ENCODE data around the gene TOX4.

The TOX4 gene

GRCh38 chr14:21510735-21511657, 34.0 kb downstream of the TOX4 start, which contains the start of gene METTL3:
Gene METTL3 (minus strand): TSS chr14:21511340. CDS start chr14:21511223, 117 bp downstream.
- Mint-ChIP-seq H3K9me3 (no peaks in the 10 kb centered on the region), H3K27me3 (no peaks in the 10 kb centered on the region), H3K4me3 (peak within 1 kb of the TSS; percentile 97 to 99), H3K27ac (peak within 1 kb of the TSS; percentile 98), H3K36me3 (ENCODE audit: insufficient read depth) (peaks cover 22% of the 10 kb centered on the region), H3K4me1 (ENCODE audit: low read depth in 2 of 2) (peaks cover 24 to 38% of the 10 kb centered on the region in 2 donors)
- peak; percentile 99 for ATAC-seq (replicated peaks)
- peak; percentile 92 to 95 (median 94) for DNase-seq

- H3K9me3 Mint-ChIP-seq: no peaks in the 10 kb centered on the region
- ATAC-seq (replicated peaks) (no peak), DNase-seq (no peak)
- peaks cover 7 to 12% of the 10 kb centered on the region in 2 donors for H3K27me3 Mint-ChIP-seq
- no peak overlapping the region for H3K27ac Mint-ChIP-seq
- peaks cover 13% of the 10 kb centered on the region for H3K36me3 Mint-ChIP-seq (ENCODE audit: insufficient read depth)
- H3K4me1 Mint-ChIP-seq (ENCODE audit: low read depth in 2 of 2): peaks cover 14 to 21% of the 10 kb centered on the region in 2 donors
- no peak overlapping the region for H3K4me3 Mint-ChIP-seq
Observed at GRCh38 chr14:21514341-21514740, 37.3 kb downstream of the TOX4 start.

- no peak overlapping the region for H3K4me3 Mint-ChIP-seq
- H3K36me3 Mint-ChIP-seq (ENCODE audit: insufficient read depth): no peaks in the 10 kb centered on the region
- DNase-seq (no peak), ATAC-seq (replicated peaks) (no peak)
- H3K27me3 Mint-ChIP-seq: peaks cover 7 to 12% of the 10 kb centered on the region in 2 donors
- no peaks in the 10 kb centered on the region for H3K9me3 Mint-ChIP-seq
- H3K27ac Mint-ChIP-seq: no peak overlapping the region
- no peaks in the 10 kb centered on the region for H3K4me1 Mint-ChIP-seq (ENCODE audit: low read depth in 2 of 2)
Observed at GRCh38 chr14:21518725-21519124, 41.7 kb downstream of the TOX4 start.

GRCh38 chr14:21520767-21521166, 43.8 kb downstream of the TOX4 start:
- DNase-seq: no peak
- no peak for ATAC-seq (replicated peaks)
- Mint-ChIP-seq H3K36me3 (ENCODE audit: insufficient read depth) (no peaks in the 10 kb centered on the region), H3K4me3 (no peak overlapping the region), H3K4me1 (ENCODE audit: low read depth in 2 of 2) (peaks cover 4 to 5% of the 10 kb centered on the region in 2 donors), H3K27ac (no peak overlapping the region), H3K9me3 (no peaks in the 10 kb centered on the region), H3K27me3 (peaks cover 7 to 12% of the 10 kb centered on the region in 2 donors)

- Mint-ChIP-seq H3K4me3 (no peak overlapping the region), H3K9me3 (no peaks in the 10 kb centered on the region), H3K4me1 (ENCODE audit: low read depth in 2 of 2) (peaks cover 4 to 5% of the 10 kb centered on the region in 2 donors), H3K27ac (no peak overlapping the region), H3K36me3 (ENCODE audit: insufficient read depth) (no peaks in the 10 kb centered on the region), H3K27me3 (peaks cover 7 to 12% of the 10 kb centered on the region in 2 donors)
- DNase-seq (no peak), ATAC-seq (replicated peaks) (no peak)
Observed at GRCh38 chr14:21521501-21521900, 44.5 kb downstream of the TOX4 start.

- no peaks in the 10 kb centered on the region for H3K9me3 Mint-ChIP-seq
- ATAC-seq (replicated peaks) (no peak), DNase-seq (no peak)
- H3K4me1 Mint-ChIP-seq (ENCODE audit: low read depth in 2 of 2): peaks cover 4 to 10% of the 10 kb centered on the region in 2 donors
- peaks cover 6 to 10% of the 10 kb centered on the region in 2 donors for H3K27me3 Mint-ChIP-seq
- no peak overlapping the region for H3K4me3 Mint-ChIP-seq
- no peak overlapping the region for H3K27ac Mint-ChIP-seq
- H3K36me3 Mint-ChIP-seq (ENCODE audit: insufficient read depth): no peaks in the 10 kb centered on the region
Observed at GRCh38 chr14:21523203-21523602, 46.2 kb downstream of the TOX4 start.

- ATAC-seq (replicated peaks) (no peak), DNase-seq (no peak)
- no peaks in the 10 kb centered on the region for H3K36me3 Mint-ChIP-seq (ENCODE audit: insufficient read depth)
- peak overlapping the region in 1 of 2 donors; percentile 84 for H3K27ac Mint-ChIP-seq
- peaks cover 4 to 10% of the 10 kb centered on the region in 2 donors for H3K4me1 Mint-ChIP-seq (ENCODE audit: low read depth in 2 of 2)
- no peaks in the 10 kb centered on the region for H3K27me3 Mint-ChIP-seq
- H3K4me3 Mint-ChIP-seq: peak overlapping the region; percentile 69 to 90
- no peaks in the 10 kb centered on the region for H3K9me3 Mint-ChIP-seq
Observed at GRCh38 chr14:21524575-21525490, 47.8 kb downstream of the TOX4 start.

GRCh38 chr14:21525571-21525961, 48.6 kb downstream of the TOX4 start:
- H3K4me1 Mint-ChIP-seq (ENCODE audit: low read depth in 2 of 2): peaks cover 4 to 10% of the 10 kb centered on the region in 2 donors
- ATAC-seq (replicated peaks): no peak
- H3K9me3 Mint-ChIP-seq: no peaks in the 10 kb centered on the region
- H3K27ac Mint-ChIP-seq: peak overlapping the region in 1 of 2 donors; percentile 3
- H3K27me3 Mint-ChIP-seq: no peaks in the 10 kb centered on the region
- H3K36me3 Mint-ChIP-seq (ENCODE audit: insufficient read depth): no peaks in the 10 kb centered on the region
- DNase-seq: no peak
- peak overlapping the region; percentile 69 to 90 for H3K4me3 Mint-ChIP-seq

GRCh38 chr14:21525962-21526671, 49.1 kb downstream of the TOX4 start, which contains the start of gene SALL2:
Gene SALL2 (minus strand): TSS chr14:21526346. CDS start chr14:21526127, 219 bp downstream.
- DNase-seq (peak; percentile 17 to 34 (median 26)), ATAC-seq (replicated peaks) (peak; percentile 82)
- Mint-ChIP-seq H3K9me3 (no peaks in the 10 kb centered on the region), H3K4me1 (ENCODE audit: low read depth in 2 of 2) (peaks cover 4 to 10% of the 10 kb centered on the region in 2 donors), H3K36me3 (ENCODE audit: insufficient read depth) (no peaks in the 10 kb centered on the region), H3K27me3 (peaks cover 0 to 5% of the 10 kb centered on the region in 2 donors), H3K4me3 (peak within 1 kb of the TSS; percentile 69 to 90), H3K27ac (peak within 1 kb of the TSS in 1 of 2 donors; percentile 3)

- Mint-ChIP-seq H3K27ac (no peak overlapping the region), H3K4me1 (ENCODE audit: low read depth in 2 of 2) (peaks cover 4 to 10% of the 10 kb centered on the region in 2 donors), H3K27me3 (peaks cover 2 to 6% of the 10 kb centered on the region in 2 donors), H3K9me3 (no peaks in the 10 kb centered on the region), H3K4me3 (peak overlapping the region; percentile 69 to 90), H3K36me3 (ENCODE audit: insufficient read depth) (no peaks in the 10 kb centered on the region)
- ATAC-seq (replicated peaks) (no peak), DNase-seq (no peak)
Observed at GRCh38 chr14:21526672-21527317, 49.8 kb downstream of the TOX4 start.

GRCh38 chr14:21527318-21527679, 50.3 kb downstream of the TOX4 start:
- Mint-ChIP-seq H3K4me1 (ENCODE audit: low read depth in 2 of 2) (peaks cover 4 to 10% of the 10 kb centered on the region in 2 donors), H3K36me3 (ENCODE audit: insufficient read depth) (no peaks in the 10 kb centered on the region), H3K27me3 (peaks cover 7 to 11% of the 10 kb centered on the region in 2 donors), H3K9me3 (no peaks in the 10 kb centered on the region), H3K4me3 (peak overlapping the region; percentile 69 to 90), H3K27ac (no peak overlapping the region)
- ATAC-seq (replicated peaks) (no peak), DNase-seq (no peak)

Measured in effector memory CD8-positive, alpha-beta T cell (primary cell).